H1 (cell line): ENCODE results near the gene TFPT. TPM values are rescaled to one million over a fixed set of nuclear protein-coding genes. Genes with fewer than 3 reads are reported as not detected.

ENCODE experiments used
- CHD2 ChIP-seq: IDR thresholded peaks from 2 replicates; pipeline ENCODE4 v1.6.1; 2012; ENCODE audit warnings: low read length, improper control_type of control experiment
- CREB1 ChIP-seq: IDR thresholded peaks from 2 replicates; pipeline ENCODE4 v1.6.1; 2012; ENCODE audit warnings: inconsistent platforms
- HDAC6 ChIP-seq: IDR thresholded peaks from one replicate; pipeline ENCODE4 v1.7.1; 2012; ENCODE audit warnings: low read depth, mild to moderate bottlenecking, inconsistent platforms, low read length, moderate library complexity
- RAD21 ChIP-seq, 2 experiments: IDR thresholded peaks in 1 of 2; conservative IDR thresholded peaks in 1 of 2; 2 replicates each; pipeline ENCODE4 v1.6.1; 2011; ENCODE audit warnings: low read depth in 2 of 2, low read length in 2 of 2, improper control_type of control experiment in 1 of 2, inconsistent platforms in 1 of 2, mild to moderate bottlenecking in 1 of 2, moderate library complexity in 1 of 2
- RBBP5 ChIP-seq: IDR thresholded peaks from 2 replicates; pipeline ENCODE4 v1.7.1; 2012; ENCODE audit warnings: low read depth, mild to moderate bottlenecking, inconsistent platforms, low read length, moderate library complexity, borderline replicate concordance
- RNF2 ChIP-seq: fragments of 200-900, 300-1000 bp; sonication (generic); IDR thresholded peaks from 2 replicates; pipeline ENCODE4 v1.7.1; 2016; ENCODE audit warnings: borderline replicate concordance, low read depth, mild to moderate bottlenecking, antibody characterized with exemption, low read length; ENCODE audit not compliant: poor library complexity, severe bottlenecking; ENCODE audit errors: missing control alignments
- SIRT6 ChIP-seq: IDR thresholded peaks from one replicate; pipeline ENCODE4 v1.7.1; 2012; ENCODE audit warnings: low read length, inconsistent platforms
- ZNF274 ChIP-seq: IDR thresholded peaks from 2 replicates; pipeline ENCODE4 v1.7.0; 2012; ENCODE audit warnings: low read length, borderline replicate concordance; ENCODE audit errors: extremely low read depth
- polyA plus RNA-seq, 7 experiments: library from polyadenylated mRNA; depleted of rRNA in 3 of 7; stranded (reverse) in 5 of 7; unstranded in 2 of 7; fragments of >200 nt in 5 of 7; fragments of 200-250 nt in 2 of 7; gene quantifications; 1 replicate in 5 of 7; 2 replicates in 1 of 7; 4 replicates in 1 of 7; pipeline versions ENCODE4 v1.2.1 to v1.2.3, GENCODE V29; 2011 to 2013; ENCODE audit warnings: missing spikeins in 2 of 7, mixed read lengths in 2 of 7
- total RNA-seq: library from RNA; stranded (reverse); fragmentation: NEBNext Ultra II Directional; extraction: Animal tissue kit (Norgen Biotek cat#: 25700); gene quantifications from 2 replicates; pipeline ENCODE4 v1.2.1, GENCODE V29; 2021
- TF ChIP-seq, protein P1 (sequence below): IDR thresholded peaks from 2 replicates; pipeline ENCODE4 v1.6.1; 2012; ENCODE audit warnings: low read length, inconsistent platforms

Gene TFPT
- total and polyA plus RNA-seq, 2 of the 8 experiments (the other 6 are each of a cell fraction or from before 2014, with no cell fraction given), result 10.4 to 17.7 TPM

DNA sequence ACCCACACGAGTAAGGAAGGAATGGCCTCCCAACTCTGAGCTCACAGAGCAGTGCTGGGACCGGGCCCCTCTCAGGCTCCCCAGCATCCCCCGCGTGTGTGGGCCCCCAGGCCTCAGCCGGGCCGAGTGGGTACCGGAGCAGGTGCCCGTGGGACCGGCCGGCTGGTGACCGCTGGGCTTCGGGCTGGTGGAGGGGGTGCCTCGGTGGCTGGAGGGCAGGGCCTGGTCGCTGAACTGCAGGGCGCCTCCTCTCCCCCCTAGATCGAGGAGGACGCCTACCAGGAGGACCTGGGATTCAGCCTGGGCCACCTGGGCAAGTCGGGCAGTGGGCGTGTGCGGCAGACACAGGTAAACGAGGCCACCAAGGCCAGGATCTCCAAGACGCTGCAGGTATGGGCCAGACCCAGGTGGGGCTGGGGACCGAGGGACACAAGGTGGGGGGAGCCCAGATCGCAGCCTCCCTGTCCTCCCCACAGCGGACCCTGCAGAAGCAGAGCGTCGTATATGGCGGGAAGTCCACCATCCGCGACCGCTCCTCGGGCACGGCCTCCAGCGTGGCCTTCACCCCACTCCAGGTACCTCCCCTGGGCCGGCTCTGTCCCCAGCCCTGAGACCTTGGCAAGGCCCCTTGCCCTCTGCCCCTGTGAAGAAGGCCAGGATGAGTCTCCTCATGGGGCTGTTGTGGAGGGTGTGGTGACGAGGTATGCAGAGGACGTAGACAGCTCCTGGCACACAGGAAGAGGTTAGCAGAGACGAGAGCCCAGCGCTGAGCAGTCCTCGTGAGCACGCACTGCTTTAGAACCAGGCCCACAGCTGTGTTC lies 13.5 kb upstream of the TFPT start (continued):
- TF ChIP-seq HDAC6 (no peak), CHD2 (no peak), SIRT6 (no peak), CREB1 (no peak), RAD21 (IDR thresholded peaks at IDR 0.05 in 1 of 2, conservative IDR thresholded peaks at IDR 0.05 in 1 of 2; ENCODE audit: low read depth in 2 of 2, low read length in 2 of 2) (no peak), RBBP5 (no peak), RNF2 (no peak), ZNF274 (no peak)
- TF ChIP-seq, protein P1, sequence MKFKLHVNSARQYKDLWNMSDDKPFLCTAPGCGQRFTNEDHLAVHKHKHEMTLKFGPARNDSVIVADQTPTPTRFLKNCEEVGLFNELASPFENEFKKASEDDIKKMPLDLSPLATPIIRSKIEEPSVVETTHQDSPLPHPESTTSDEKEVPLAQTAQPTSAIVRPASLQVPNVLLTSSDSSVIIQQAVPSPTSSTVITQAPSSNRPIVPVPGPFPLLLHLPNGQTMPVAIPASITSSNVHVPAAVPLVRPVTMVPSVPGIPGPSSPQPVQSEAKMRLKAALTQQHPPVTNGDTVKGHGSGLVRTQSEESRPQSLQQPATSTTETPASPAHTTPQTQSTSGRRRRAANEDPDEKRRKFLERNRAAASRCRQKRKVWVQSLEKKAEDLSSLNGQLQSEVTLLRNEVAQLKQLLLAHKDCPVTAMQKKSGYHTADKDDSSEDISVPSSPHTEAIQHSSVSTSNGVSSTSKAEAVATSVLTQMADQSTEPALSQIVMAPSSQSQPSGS, result no peak
